Stimulated activated CD4-positive, alpha-beta T cell treated with anti-CD3 and anti-CD28 coated beads, TNF-alpha, amount 100 ng/mL, for 48 hours (primary cell): ENCODE results near the gene AMOTL1.

Source experiments
- DNase-seq, 3 donors: peaks; one replicate each; pipeline ENCODE4 v3.0.0-alpha.2; 2020; ENCODE audit warnings: low read depth in 3 of 3

AMOTL1 gene, protein sequence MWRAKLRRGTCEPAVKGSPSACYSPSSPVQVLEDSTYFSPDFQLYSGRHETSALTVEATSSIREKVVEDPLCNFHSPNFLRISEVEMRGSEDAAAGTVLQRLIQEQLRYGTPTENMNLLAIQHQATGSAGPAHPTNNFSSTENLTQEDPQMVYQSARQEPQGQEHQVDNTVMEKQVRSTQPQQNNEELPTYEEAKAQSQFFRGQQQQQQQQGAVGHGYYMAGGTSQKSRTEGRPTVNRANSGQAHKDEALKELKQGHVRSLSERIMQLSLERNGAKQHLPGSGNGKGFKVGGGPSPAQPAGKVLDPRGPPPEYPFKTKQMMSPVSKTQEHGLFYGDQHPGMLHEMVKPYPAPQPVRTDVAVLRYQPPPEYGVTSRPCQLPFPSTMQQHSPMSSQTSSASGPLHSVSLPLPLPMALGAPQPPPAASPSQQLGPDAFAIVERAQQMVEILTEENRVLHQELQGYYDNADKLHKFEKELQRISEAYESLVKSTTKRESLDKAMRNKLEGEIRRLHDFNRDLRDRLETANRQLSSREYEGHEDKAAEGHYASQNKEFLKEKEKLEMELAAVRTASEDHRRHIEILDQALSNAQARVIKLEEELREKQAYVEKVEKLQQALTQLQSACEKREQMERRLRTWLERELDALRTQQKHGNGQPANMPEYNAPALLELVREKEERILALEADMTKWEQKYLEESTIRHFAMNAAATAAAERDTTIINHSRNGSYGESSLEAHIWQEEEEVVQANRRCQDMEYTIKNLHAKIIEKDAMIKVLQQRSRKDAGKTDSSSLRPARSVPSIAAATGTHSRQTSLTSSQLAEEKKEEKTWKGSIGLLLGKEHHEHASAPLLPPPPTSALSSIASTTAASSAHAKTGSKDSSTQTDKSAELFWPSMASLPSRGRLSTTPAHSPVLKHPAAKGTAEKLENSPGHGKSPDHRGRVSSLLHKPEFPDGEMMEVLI

DNA sequence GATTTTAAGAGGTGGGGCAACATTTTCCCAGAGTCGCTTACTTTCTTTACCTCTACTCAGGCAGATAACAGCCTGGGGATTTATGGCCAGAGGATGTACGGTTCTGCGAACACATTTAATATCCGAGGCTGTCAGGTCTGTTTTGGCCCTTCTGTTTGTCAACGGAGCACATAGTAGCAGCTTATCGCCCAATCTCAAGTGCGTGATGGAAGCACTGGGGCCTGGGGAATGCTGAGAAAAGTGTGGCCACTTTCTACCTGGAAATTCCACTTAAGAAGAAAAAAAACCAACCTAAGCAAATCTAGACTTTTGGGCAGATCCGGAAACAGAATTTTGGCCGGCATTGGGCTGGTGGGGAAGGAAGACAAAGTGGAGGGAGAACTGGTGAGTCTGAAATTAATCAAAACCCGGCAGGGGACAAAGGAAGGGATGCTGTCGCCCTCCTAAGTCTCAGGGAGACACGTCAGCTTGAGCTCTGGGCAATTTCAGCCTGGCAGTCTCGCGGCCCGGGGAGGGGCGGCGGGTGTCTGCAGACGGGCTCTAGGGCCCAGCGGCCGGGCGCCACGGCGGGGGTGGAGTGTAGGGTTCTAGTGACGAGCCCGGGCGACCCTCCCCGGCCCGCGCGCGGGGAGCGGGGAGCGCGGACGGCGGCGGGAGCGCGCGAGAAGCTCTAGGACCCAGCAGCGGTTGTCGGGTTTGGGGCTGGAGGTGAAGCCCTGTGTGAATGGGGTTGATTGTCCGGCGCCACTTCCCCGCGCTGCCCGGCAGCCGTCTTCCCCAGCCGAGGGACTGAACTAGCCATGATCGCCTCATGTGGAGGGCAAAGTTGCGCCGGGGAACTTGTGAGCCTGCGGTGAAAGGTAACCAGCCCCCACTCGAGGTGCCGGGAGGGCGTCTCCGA lies at the start of gene AMOTL1:
Gene AMOTL1, plus strand, starts transcription at position 656 of the 901 bp plus-strand sequence. Its CDS starts 156 bp downstream, at position 812.
- peak in 2 of 3 donors; percentile 7 to 29 for DNase-seq

DNA sequence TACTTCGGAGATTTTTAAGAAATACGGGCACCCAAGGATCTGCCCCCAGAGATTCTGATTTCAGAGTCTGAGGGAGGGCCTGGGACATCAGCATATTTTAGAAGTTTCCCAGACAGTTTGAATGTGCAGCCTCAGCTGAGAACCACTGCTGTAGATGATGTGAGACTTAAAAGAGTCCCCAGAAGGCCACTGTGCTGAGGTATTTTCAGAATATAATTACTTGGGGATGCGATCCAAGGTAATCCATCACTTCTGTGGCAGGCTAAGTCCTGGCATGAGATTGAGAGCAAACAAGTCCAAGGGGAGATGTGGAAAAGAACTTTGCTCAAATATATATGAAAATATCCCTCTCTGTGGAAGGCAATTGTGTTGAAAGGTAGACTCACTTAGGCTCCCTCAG lies 48.3 kb upstream of the AMOTL1 start:
- DNase-seq: no peak

DNA sequence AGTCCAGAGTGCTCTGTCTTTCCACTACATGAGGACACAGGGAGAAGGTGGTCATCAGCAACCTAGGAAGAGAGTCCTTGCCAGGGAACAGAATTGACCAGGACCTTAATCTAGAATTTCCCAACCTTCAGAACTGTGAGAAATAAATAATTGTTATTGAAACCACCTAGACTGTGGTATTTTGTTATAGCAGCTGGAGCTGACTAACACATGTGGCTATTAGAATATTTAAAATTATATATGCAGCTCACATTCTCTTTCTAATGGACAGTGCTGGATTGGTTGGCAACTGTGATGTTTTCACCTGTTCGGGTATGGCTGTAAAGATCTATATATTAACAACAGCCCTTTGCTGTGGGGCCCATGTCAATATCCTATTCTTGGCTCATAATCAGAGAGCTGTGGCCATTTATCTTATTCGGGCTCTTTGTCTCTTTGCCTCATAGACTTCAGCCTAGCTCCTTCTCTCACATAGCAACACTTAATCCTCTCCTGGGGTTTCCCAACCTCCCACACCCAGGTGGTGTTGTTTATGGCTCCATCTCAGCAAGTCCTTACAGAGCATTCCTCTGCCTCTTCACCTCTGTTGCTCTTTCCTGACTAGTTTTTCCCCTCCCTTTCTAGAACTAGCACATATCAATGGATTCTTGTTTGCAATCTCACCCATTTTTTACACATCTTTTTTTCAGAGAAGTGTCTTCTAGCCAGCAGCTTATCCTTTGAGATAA lies 46.4 kb upstream of the AMOTL1 start:
- no peak for DNase-seq

DNA sequence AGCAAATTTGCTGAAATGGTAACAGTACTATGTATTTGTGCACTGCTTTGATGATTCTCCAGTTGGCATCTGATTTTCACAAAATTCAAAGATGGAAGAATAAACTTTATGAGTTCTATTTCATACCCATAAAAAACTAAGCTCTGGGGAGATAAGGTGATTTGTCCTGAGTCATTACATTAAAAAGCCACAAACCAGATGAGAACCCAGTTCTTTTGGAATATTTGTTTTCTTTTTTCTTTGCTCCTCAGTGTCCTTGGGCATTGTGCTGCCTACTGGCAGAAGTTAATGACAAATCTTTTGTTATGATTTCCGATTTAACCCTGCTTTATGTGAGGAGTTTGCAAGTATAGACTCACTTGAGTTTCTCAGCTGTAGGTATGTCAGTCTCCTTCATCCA lies 45.4 kb upstream of the AMOTL1 start:
- DNase-seq: no peak

DNA sequence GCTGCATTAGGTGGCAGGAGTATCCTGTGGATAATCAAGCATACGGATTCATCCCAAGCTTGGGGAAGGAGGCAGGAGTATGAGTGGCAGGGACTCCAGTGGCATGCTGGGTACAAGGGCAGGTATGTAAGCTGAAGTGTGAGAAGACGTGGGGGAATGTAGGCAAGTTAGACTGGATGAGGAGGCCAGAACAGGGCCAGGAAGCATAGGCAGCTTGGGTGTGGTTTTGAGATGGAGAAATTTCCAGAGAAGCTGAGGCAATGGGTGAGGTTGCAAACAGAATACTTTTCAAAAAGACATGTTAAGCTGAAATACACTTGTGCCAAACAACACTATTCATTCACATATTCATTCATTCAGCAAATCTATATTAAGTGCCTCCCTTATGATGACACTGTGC lies 43.1 kb upstream of the AMOTL1 start:
- DNase-seq: no peak

DNA sequence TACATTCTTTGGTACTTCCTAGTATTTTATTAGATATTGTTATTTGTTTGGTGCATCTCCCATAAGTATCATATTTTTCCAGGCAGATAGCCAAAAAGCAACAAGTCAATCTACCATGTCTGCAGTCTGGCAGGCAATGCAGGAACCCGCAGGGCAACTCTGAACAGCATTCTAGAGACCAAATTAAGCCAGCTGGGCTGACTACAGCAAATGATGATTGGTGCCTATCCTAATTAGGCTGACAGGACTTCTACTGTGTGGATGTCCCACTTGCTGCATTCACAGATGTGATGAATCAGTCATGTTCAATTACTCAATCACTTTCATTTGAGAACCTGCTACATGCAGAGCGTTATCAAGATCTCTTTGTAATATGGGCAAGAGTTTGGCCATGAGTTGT lies 40.3 kb upstream of the AMOTL1 start:
- DNase-seq: no peak

DNA sequence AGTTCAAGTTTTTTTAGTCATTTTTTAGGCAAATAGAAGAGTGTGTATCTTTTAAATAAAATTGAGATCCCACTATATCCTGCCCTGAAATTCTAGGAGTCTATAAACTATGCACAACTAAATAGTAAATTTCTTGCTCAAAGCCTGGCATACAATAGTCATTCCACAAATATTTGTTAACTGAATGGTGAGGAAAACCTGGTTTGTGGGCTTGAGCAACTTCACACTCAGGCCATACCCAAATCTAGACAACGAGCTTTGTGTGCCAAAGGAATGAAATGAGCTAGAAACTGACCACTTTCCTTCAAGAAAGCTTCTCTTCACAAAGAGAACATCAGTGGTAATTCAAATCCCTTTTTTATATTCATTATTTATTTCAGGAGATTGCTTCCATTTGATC lies 39.6 kb upstream of the AMOTL1 start:
- no peak for DNase-seq

DNA sequence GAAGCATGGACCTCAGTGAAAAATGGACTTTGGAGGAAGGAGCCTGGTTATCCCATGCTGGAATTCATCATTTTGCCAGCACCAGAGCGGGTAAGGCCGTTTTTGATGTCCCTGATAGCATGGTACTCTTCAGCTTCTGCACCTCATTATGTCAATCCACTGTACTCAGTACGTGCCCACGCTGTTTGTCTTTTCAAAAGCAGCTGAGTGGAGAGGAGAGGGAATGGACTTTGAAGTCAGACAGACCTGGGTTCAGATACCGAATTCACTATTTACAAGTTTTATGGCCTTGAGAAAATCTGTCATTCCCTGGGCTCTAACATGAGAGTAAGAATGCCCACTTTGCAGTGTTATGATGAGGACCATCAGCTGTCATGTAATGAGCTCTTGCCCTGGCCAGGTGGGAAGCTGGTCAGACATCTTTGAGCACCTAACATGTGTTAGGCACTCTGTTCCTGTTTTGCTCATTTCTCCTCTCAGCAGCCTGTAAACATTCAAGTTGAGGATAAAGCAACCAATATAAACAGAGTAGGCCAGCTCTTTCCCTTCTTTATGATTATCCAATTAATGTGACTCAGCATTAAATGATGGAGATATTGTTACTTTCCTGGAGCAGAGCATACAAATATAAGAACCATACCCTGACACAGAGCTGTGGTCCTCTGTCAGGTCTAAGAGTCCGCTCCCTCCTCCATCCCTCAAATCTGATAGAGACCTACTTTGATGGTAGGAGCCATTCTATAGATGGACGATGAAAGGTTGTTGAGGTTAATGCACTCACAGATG lies 39.0 kb upstream of the AMOTL1 start:
- DNase-seq: no peak

DNA sequence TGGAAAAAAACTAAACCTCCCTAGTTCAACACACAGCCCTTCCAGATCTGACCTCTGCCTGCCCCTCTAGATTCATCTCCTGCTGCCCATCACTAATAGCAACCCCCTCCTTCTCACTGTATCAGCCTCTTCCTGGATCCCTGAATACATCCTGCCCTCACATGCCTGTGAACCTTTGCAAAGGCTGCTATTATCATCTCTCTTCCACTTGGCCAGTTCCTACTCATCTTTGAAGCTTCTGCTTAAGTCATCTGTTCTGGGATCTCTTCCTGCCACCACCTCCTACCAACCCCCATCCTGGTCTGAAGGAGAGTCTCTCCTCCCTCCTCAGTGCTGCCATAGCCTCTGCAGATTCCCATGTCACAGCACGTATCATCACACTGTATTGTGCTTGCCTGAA lies 38.0 kb upstream of the AMOTL1 start:
- DNase-seq: no peak

DNA sequence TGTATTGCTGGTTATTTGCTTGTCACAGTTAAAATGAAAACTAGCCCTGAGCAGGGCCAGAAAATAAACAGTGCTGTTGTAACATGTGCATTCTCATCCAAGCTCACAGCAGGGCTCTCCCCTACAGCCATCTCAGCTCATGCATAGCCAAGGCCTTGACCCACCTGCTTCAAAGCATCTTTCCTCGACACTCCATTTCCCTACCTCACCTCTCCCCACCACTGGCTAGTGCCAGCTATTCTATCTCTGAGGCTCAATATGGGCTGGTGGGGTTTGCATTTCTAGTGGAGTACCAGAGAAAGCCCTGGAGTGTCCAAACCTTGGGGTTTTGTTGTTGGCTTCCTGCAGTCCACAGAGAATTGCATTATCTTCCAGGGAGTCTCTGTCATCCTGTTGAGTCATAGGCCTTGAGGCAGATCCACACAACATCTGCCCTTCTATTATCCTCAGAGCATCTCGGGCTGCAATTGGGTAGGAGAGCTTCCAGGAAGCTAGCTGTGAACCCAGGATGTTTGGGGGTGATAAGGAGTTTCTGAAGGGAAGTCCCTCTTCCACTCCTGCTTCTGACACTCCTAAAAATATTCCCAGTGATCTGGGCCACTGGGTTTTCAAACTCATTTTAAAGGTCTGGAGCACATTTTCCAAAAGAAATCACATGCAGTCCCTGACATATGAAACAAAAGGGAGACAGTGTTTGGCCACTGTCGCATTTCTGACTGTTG lies 36.1 kb upstream of the AMOTL1 start:
- DNase-seq: no peak

DNA sequence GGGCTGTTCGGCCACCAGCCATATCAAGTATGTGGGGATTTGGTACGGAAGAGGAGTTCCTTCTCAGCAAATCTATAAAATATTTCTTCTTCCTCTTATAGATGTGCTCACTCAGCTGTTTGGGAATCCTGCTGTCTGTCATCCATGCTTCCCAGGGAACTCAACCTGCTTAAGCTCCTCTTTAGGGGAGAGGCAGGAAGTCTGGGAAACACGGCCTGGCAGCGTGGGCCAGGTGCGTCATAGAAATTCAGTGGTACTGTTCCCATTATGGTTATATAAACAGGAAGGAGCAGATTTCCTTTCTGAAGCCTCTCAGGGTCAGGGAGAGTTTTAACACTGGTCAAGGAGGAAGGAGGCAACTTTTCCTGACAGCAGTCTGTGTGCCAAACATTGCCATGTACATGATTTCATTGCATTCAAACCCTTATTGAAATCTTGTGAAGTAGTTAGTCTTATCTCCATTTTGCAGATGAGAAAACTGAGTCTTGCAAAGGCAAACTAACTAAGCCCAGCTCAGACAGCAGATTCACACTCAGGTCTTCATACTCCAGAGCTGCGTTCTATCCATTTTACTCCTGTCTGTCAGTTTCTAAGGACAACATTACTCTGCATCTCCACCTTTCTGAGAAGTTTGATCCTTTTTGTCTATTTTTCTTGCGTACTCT lies 35.4 kb upstream of the AMOTL1 start:
- DNase-seq: no peak

DNA sequence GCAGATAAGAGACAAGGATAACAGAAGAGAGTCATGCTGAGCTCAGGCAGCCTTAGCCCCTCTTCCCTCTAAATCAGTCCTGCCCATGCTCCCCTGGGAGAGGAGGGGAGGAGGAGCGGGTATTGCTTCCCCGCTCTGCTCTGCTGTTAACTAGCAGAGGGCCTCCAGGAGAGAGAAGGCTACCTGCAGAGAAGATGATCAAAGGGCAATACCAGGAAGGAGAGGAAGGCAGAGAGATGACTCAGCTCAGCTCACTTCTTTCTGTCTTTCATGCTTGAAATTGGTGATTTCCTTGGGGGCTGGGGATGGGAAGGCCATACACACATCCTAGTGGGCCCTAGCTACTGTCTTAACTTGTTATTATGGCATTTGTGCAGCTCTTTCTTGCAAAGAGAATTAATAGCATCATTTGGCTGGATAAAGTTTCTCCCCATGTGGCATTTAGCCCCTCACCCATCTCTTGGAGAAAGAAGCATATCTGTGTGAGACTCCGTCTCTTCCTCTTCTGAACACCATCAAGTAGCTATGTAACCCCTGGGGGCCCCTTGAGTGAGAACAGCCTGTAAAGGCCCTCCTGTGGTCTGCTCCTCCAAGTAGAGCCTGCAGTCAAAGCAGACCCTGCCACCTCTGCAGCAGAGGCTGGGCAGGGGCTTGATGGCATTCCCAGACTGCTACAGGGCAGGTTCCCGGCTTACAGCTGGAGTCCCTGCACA lies 33.4 kb upstream of the AMOTL1 start:
- no peak for DNase-seq

DNA sequence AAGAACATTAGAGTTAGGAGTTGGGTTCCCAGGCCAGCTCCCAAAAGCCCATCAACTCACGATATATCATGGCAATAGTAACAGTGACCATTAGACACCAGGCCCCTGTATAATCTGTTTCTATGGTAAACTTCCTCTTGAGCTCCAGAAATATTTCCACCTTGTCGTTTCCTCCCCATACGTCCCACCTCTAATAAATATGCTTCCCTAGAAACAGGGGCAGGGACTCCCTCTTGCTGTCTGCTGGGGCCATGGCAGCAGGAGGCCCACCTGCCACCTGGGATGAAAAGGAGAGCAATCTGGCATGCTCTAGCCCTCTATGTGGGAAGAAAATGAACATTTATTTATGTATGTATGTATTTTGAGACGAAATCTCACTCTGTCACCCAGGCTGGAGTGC lies 32.2 kb upstream of the AMOTL1 start:
- no peak for DNase-seq

DNA sequence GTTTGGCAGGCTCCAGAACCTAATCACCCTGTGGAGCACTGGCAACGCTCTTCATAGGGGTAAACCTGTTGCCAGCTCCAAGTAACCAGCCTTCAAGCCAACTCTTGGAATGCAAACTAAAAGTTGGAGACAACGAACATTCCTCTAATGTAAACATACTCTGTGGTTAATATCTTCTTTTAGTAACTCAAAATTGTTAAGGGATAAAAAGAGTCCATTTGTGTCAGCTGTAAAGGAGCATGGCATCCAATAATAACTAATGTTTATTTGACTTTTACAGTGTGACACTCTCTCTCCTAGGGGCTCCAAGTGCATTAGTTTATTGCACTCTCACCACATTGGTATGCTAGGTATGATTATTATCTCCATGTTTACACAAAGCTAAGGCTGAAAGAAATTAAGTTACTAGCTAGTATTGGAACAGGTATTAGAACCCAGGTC lies 31.0 kb upstream of the AMOTL1 start:
- no peak for DNase-seq

DNA sequence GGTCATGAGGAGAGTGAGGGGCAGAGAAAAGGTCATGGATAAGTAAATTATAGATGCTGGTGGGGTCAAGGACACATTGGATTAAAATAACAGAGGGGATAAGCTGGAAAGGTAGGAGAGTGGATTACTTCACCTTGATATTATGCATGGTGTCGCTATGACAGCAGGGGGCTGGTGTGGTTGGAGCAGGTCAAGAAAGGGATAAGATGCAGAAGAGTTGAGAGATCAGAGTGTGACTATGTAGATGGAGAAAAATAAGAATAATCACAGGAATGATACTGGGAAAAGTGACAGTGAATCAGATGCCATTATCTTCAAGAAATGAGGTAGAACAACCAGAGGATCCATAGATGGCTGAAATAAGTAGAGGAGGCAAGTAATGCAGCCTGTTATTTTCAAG lies 29.4 kb upstream of the AMOTL1 start:
- no peak for DNase-seq

DNA sequence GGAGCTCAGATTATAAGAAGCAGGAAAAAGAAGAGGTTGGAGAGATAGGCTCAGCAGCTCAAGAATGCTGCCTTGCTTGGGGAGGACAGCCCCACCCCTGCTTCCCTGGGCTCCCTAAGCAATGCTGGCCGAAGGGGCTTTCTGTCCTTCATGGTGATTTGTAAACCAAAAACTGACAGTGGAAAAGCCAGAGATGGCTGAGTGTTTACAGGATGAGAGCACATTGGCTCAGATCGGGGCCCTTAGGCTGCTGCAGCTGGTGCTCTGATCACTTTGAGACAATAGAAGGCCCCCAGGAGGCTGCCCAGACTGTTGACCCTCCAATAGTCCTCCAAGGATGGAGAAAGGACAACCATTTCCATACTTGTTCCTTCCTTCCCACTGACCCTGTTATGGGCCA lies 28.8 kb upstream of the AMOTL1 start:
- no peak for DNase-seq

DNA sequence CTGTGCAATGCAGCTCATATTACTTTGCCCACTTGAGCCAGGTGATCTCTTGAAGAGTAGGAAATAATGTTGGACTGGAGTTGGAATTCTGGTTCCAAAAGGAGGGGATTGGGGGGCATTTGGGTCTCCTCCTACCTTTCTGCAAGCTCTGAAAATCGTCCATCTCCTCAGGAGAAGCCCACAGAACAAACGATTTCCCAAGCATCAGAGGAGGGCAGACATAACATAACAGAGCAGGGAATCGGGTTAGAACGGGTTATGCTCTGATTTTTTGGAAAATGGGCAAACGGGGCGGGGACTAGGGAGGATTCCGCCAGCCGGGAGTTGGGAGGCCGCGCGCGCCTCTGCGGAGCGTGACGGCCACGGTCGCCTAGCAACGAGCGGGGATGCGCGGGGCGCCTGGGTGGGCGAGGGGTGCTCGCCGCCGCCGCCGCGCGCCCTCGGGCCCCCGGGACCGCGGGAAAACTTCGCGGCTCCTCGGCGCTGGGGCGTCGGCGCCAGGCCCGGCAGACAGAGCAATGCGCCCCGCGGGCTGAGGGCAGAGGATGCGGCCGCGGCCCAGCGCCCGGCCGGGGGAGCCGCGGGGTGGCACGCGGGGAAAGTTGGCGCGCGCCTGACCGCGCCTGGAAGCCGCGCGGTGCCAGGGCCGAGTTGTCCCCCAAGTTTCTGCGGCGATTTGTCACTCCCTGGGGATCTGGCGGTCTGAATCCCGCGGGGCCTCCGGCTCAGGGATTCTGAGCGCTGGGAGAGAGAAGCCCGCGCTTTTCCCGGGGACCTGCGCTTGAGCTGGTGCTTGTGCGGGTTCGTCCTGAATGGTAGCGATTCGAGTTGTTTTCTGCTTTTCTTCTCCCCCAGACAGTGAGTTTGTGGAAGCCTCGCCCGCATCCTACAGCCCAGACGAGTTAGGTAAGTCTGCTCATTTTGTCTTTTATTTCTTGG lies 27.8 kb upstream of the AMOTL1 start:
- no peak for DNase-seq
